GM19193 (cell line): ENCODE measurements around the gene FDXR.

ENCODE experiments used
- POLR2A ChIP-seq: IDR thresholded peaks from 4 replicates; pipeline ENCODE4 v1.6.1; 2011; ENCODE audit not compliant: insufficient read depth, insufficient read length; ENCODE audit errors: extremely low read depth

FDXR gene

GRCh38 chr17:74865504-74866197 is 7.1 kb downstream of the FDXR start:
- TF ChIP-seq POLR2A = no peak

GRCh38 chr17:74864866-74865395 is 7.9 kb downstream of the FDXR start:
- no peak for TF ChIP-seq POLR2A

- no peak for TF ChIP-seq POLR2A
Measured at GRCh38 chr17:74864297-74864865, 8.4 kb downstream of the FDXR start.

GRCh38 chr17:74863420-74864296 is 9.1 kb downstream of the FDXR start:
- TF ChIP-seq POLR2A = no peak

- TF ChIP-seq POLR2A = no peak
Measured at GRCh38 chr17:74862919-74863318, 9.9 kb downstream of the FDXR start.

GRCh38 chr17:74862108-74862901 is 10.5 kb downstream of the FDXR start:
- TF ChIP-seq POLR2A = no peak

- TF ChIP-seq POLR2A = no peak
Measured at GRCh38 chr17:74861662-74862107, 11.1 kb downstream of the FDXR start.

GRCh38 chr17:74860872-74861661 is 11.7 kb downstream of the FDXR start:
- TF ChIP-seq POLR2A = no peak

- no peak for TF ChIP-seq POLR2A
Measured at GRCh38 chr17:74860229-74860871, 12.4 kb downstream of the FDXR start.

GRCh38 chr17:74859459-74860228 is 13.2 kb downstream of the FDXR start, which contains the start of gene GRIN2C:
Gene GRIN2C (minus strand): TSS chr17:74859885. CDS start chr17:74855092, 4,793 bp downstream.
- no peak for TF ChIP-seq POLR2A

- no peak for TF ChIP-seq POLR2A
Measured at GRCh38 chr17:74858672-74859458, 13.9 kb downstream of the FDXR start.

GRCh38 chr17:74857191-74857590 is 15.6 kb downstream of the FDXR start:
- TF ChIP-seq POLR2A = no peak
